Measurements from ENCODE around the gene DYNC2LI1. TPM values are rescaled to one million over a fixed set of nuclear protein-coding genes. Genes with fewer than 3 reads are reported as not detected.
"Not testable (repeated sequence)": the region's sequence is repeated elsewhere in the genome, so short reads cannot be mapped to it uniquely, and the experiment has no call there.

The DYNC2LI1 gene
- polyA plus RNA-seq (2012; ENCODE audit: insufficient read depth, insufficient read length), result 9.7 TPM

GRCh38 chr2:43773876-43774613 is at the start of gene DYNC2LI1:
Gene DYNC2LI1 (plus strand): TSS chr2:43774039. CDS start chr2:43774139, 100 bp downstream.
- peak within 1 kb of the TSS; percentile 73 for H3K4me3 ChIP-seq (ENCODE audit: low read length)
- DNase-seq (ENCODE audit: low read depth, low spot score), result peak; percentile 39

GRCh38 chr2:43724728-43725526 is 48.9 kb upstream of the DYNC2LI1 start:
- 0 out of 2 replicates have a peak overlapping the region, but pooled peaks have one; percentile 7 for H3K4me3 ChIP-seq (ENCODE audit: low read length)
- DNase-seq (ENCODE audit: low read depth, low spot score), result peak; percentile 53

GRCh38 chr2:43725711-43726246 is 48.1 kb upstream of the DYNC2LI1 start:
- no peak overlapping the region for H3K4me3 ChIP-seq (ENCODE audit: low read length)
- no peak for DNase-seq (ENCODE audit: low read depth, low spot score)

GRCh38 chr2:43726961-43727633 is 46.7 kb upstream of the DYNC2LI1 start:
- DNase-seq (ENCODE audit: low read depth, low spot score), result not testable (repeated sequence)

GRCh38 chr2:43727634-43728014 is 46.2 kb upstream of the DYNC2LI1 start:
- H3K4me3 ChIP-seq (ENCODE audit: low read length), result no peak overlapping the region
- DNase-seq (ENCODE audit: low read depth, low spot score), result peak; percentile 6

More at GRCh38 chr2:43726961-43727633, 46.7 kb upstream of the DYNC2LI1 start:
- not testable (repeated sequence) for H3K4me3 ChIP-seq (ENCODE audit: low read length)

- H3K4me3 ChIP-seq (ENCODE audit: low read length), result no peak overlapping the region
- DNase-seq (ENCODE audit: low read depth, low spot score), result no peak
Measured at GRCh38 chr2:43729491-43730174, 44.2 kb upstream of the DYNC2LI1 start.

GRCh38 chr2:43731211-43731610 is 42.6 kb upstream of the DYNC2LI1 start:
- DNase-seq (ENCODE audit: low read depth, low spot score), result no peak
- H3K4me3 ChIP-seq (ENCODE audit: low read length), result no peak overlapping the region

- no peak for DNase-seq (ENCODE audit: low read depth, low spot score)
- no peak overlapping the region for H3K4me3 ChIP-seq (ENCODE audit: low read length)
Measured at GRCh38 chr2:43736637-43737036, 37.2 kb upstream of the DYNC2LI1 start.

- DNase-seq (ENCODE audit: low read depth, low spot score), result no peak
- no peak overlapping the region for H3K4me3 ChIP-seq (ENCODE audit: low read length)
Measured at GRCh38 chr2:43737097-43737854, 36.6 kb upstream of the DYNC2LI1 start.

- no peak for DNase-seq (ENCODE audit: low read depth, low spot score)
- H3K4me3 ChIP-seq (ENCODE audit: low read length), result no peak overlapping the region
Measured at GRCh38 chr2:43737855-43738254, 36.0 kb upstream of the DYNC2LI1 start.

- DNase-seq (ENCODE audit: low read depth, low spot score), result no peak
- H3K4me3 ChIP-seq (ENCODE audit: low read length), result no peak overlapping the region
Measured at GRCh38 chr2:43738257-43738656, 35.6 kb upstream of the DYNC2LI1 start.

- no peak for DNase-seq (ENCODE audit: low read depth, low spot score)
- H3K4me3 ChIP-seq (ENCODE audit: low read length), result no peak overlapping the region
Measured at GRCh38 chr2:43743706-43744105, 30.1 kb upstream of the DYNC2LI1 start.

- no peak overlapping the region for H3K4me3 ChIP-seq (ENCODE audit: low read length)
- DNase-seq (ENCODE audit: low read depth, low spot score), result no peak
Measured at GRCh38 chr2:43745457-43745856, 28.4 kb upstream of the DYNC2LI1 start.

- DNase-seq (ENCODE audit: low read depth, low spot score), result no peak
- H3K4me3 ChIP-seq (ENCODE audit: low read length), result no peak overlapping the region
Measured at GRCh38 chr2:43748333-43748732, 25.5 kb upstream of the DYNC2LI1 start.

- DNase-seq (ENCODE audit: low read depth, low spot score), result no peak
Measured at GRCh38 chr2:43749583-43749982, 24.3 kb upstream of the DYNC2LI1 start.

GRCh38 chr2:43751476-43751990 is 22.3 kb upstream of the DYNC2LI1 start:
- H3K4me3 ChIP-seq (ENCODE audit: low read length), result no peak overlapping the region
- DNase-seq (ENCODE audit: low read depth, low spot score), result no peak

More at GRCh38 chr2:43749583-43749982, 24.3 kb upstream of the DYNC2LI1 start:
- no peak overlapping the region for H3K4me3 ChIP-seq (ENCODE audit: low read length)

- DNase-seq (ENCODE audit: low read depth, low spot score), result no peak
- no peak overlapping the region for H3K4me3 ChIP-seq (ENCODE audit: low read length)
Measured at GRCh38 chr2:43752302-43752701, 21.5 kb upstream of the DYNC2LI1 start.

- H3K4me3 ChIP-seq (ENCODE audit: low read length), result no peak overlapping the region
- DNase-seq (ENCODE audit: low read depth, low spot score), result no peak
Measured at GRCh38 chr2:43754180-43754579, 19.7 kb upstream of the DYNC2LI1 start.

Data from Jurkat, Clone E6-1 (cell line).